Progenitor cell of endocrine pancreas (in vitro differentiated cells): Measurements from ENCODE around the gene GRPEL2. TPM values are rescaled to one million over a fixed set of nuclear protein-coding genes. Genes with fewer than 3 reads are reported as not detected.

Experiments used
- DNase-seq: peaks from one replicate; pipeline ENCODE4 v3.0.0; 2021; ENCODE audit warnings: low spot score; ENCODE audit not compliant: unreplicated experiment
- H3K27ac Mint-ChIP-seq: 2 replicates; pipeline ENCODE4 v1.8.0; 2021; ENCODE audit warnings: mild to moderate bottlenecking, moderate library complexity, mixed read lengths
- H3K27me3 Mint-ChIP-seq: 2 replicates; pipeline ENCODE4 v1.8.0; 2021; ENCODE audit warnings: mixed read lengths
- H3K36me3 Mint-ChIP-seq: 2 replicates; pipeline ENCODE4 v1.8.0; 2022; ENCODE audit warnings: mixed read lengths; ENCODE audit not compliant: insufficient read depth
- H3K4me1 Mint-ChIP-seq: 2 replicates; pipeline ENCODE4 v1.8.0; 2021; ENCODE audit warnings: low read depth, mixed read lengths
- H3K4me3 Mint-ChIP-seq: 2 replicates; pipeline ENCODE4 v1.8.0; 2021; ENCODE audit warnings: low read depth, mild to moderate bottlenecking, moderate library complexity, mixed read lengths
- H3K9me3 Mint-ChIP-seq: 2 replicates; pipeline ENCODE4 v1.8.0; 2021; ENCODE audit warnings: low read depth, mixed read lengths
- CTCF ChIP-seq: fragments of 200-600 bp; sonication (generic); IDR thresholded peaks from one replicate; pipeline ENCODE4 v1.5.0; 2021; ENCODE audit warnings: antibody characterized with exemption, mild to moderate bottlenecking; ENCODE audit not compliant: unreplicated experiment
- total RNA-seq: library from RNA; stranded (reverse); gene quantifications from 2 replicates; pipeline ENCODE4 v1.2.1, GENCODE V29; 2021

Gene GRPEL2
- total RNA-seq, 1 donor from 2014 or later: 17.6 TPM

GRCh38 chr5:149303210-149303609, 42.1 kb upstream of the GRPEL2 start:
- peaks cover 7% of the 10 kb centered on the region for H3K27me3 Mint-ChIP-seq
- DNase-seq: no peak
- no peak overlapping the region for H3K27ac Mint-ChIP-seq
- no peak for TF ChIP-seq CTCF
- no peaks in the 10 kb centered on the region for H3K9me3 Mint-ChIP-seq
- no peak overlapping the region for H3K4me3 Mint-ChIP-seq
- no peaks in the 10 kb centered on the region for H3K36me3 Mint-ChIP-seq
- peaks cover 5% of the 10 kb centered on the region for H3K4me1 Mint-ChIP-seq

GRCh38 chr5:149304195-149305078, 40.9 kb upstream of the GRPEL2 start:
- Mint-ChIP-seq H3K4me1 (peaks cover 5% of the 10 kb centered on the region), H3K27ac (no peak overlapping the region), H3K9me3 (no peaks in the 10 kb centered on the region), H3K27me3 (peaks cover 3% of the 10 kb centered on the region), H3K36me3 (no peaks in the 10 kb centered on the region), H3K4me3 (no peak overlapping the region)
- DNase-seq: no peak
- no peak for TF ChIP-seq CTCF

- Mint-ChIP-seq H3K9me3 (no peaks in the 10 kb centered on the region), H3K27me3 (peaks cover 5% of the 10 kb centered on the region), H3K4me3 (no peak overlapping the region), H3K27ac (no peak overlapping the region), H3K36me3 (no peaks in the 10 kb centered on the region), H3K4me1 (peaks cover 3% of the 10 kb centered on the region)
- no peak for TF ChIP-seq CTCF
- DNase-seq: no peak
Observed at GRCh38 chr5:149309354-149309753, 35.9 kb upstream of the GRPEL2 start.

DNA sequence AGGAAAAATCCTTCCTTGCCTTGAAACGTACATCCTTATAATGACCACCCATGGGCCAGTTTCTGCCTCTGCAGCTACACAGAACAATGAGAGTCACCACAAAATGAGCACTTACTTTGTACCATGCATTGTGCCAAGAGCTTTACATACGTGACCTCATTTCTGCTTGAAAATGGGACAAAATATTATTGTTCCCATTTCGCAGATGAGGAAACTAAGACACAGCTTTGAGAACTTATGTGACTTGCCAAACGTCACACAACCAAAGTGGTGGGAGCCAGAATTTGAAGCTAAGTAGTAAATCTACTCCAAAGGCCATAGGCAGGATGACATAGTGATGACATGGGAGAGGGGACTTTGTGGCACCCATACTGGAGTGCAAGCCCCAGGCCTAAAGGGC, 34.8 kb upstream of the GRPEL2 start:
- peaks cover 3% of the 10 kb centered on the region for H3K4me1 Mint-ChIP-seq
- peaks cover 5% of the 10 kb centered on the region for H3K27me3 Mint-ChIP-seq
- no peak overlapping the region for H3K27ac Mint-ChIP-seq
- no peak overlapping the region for H3K4me3 Mint-ChIP-seq
- no peak for TF ChIP-seq CTCF
- H3K9me3 Mint-ChIP-seq: no peaks in the 10 kb centered on the region
- DNase-seq: no peak
- H3K36me3 Mint-ChIP-seq: no peaks in the 10 kb centered on the region

DNA sequence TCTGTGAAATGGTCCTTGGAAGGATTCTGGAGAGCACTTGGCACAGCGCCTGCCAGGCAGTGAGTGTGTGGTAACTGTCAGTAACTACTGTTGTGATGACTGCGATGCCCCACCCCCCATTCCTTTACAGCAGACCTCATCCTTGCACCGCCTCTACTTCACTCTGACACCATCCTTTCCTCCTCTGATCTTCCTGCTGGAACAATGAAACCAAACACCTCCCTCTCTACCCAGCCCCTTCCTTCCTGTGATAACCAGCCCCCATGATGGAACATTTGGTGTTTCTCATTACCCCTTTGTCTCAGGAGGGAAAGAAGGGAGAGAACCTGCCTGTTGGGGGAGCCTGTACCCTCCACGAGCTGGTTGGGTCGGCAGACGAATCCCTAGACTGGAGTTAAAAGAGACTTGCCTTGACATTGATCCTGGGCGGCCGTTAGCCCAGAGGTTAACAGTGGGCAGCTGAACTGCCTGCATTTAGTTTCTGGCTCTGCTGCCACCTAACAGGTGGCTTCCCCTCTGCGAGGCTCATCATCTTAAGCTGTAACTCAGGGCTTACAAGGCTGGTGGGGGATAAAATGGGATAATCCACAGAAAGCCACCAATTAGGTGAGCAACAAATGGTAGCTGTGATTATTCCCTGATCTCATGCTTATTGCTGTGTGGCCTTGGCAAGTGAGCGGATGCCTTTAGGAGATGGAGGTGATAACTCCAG, 34.2 kb upstream of the GRPEL2 start:
- TF ChIP-seq CTCF: no peak
- no peaks in the 10 kb centered on the region for H3K36me3 Mint-ChIP-seq
- H3K27ac Mint-ChIP-seq: no peak overlapping the region
- DNase-seq: no peak
- no peak overlapping the region for H3K4me3 Mint-ChIP-seq
- H3K4me1 Mint-ChIP-seq: peaks cover 3% of the 10 kb centered on the region
- H3K9me3 Mint-ChIP-seq: no peaks in the 10 kb centered on the region
- H3K27me3 Mint-ChIP-seq: peaks cover 2% of the 10 kb centered on the region
